GM18505 (cell line): ENCODE results near the gene TSEN54.

Source experiments
- ATAC-seq: cut with Tn5 transposase; IDR thresholded peaks from one replicate; pipeline ENCODE4 v1.9.1; 2021; ENCODE audit not compliant: unreplicated experiment
- POLR2A ChIP-seq: IDR thresholded peaks from 4 replicates; pipeline ENCODE4 v1.6.1; 2011; ENCODE audit warnings: borderline replicate concordance; ENCODE audit not compliant: insufficient read depth, insufficient read length; ENCODE audit errors: extremely low read depth

TSEN54 gene

GRCh38 chr17:75525806-75526554, 9.7 kb downstream of the TSEN54 start:
- TF ChIP-seq POLR2A, result no peak
- ATAC-seq, result no peak

DNA sequence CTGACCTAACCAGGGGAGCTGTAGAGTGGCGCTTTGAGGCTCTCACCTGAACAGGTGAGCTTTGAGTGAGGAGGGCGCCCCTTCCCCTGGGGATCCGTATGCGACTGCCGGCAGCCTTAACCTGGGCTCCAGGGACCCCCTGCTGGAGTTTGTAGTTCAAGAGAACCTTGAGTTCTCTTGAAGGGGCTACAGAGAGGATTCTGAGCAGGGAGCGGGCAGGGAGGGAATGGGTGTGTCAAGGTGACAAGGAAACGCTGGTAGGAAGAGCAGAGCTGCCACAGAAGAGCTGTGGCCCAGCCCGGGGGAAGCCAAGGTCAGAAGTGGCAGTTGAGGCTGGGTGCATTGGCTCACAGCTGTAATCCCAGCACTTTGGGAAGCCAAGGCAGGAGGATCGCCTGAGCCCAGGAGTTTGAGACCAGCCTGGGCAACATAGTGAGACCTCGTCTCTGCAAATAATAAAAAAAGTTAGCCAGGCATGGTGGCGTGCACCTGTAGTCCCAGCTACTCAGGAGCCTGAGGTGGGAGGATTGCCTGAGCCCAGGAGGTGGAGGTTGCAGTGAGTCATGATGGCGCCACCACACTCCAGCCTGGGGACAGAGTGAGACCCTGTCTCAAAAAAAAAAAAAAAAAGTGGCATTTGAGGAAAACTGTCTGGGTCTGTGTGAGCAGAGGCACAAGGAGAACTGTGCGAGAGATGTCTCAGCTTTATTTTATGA, 10.4 kb downstream of the TSEN54 start:
- ATAC-seq, result no peak
- TF ChIP-seq POLR2A, result no peak

DNA sequence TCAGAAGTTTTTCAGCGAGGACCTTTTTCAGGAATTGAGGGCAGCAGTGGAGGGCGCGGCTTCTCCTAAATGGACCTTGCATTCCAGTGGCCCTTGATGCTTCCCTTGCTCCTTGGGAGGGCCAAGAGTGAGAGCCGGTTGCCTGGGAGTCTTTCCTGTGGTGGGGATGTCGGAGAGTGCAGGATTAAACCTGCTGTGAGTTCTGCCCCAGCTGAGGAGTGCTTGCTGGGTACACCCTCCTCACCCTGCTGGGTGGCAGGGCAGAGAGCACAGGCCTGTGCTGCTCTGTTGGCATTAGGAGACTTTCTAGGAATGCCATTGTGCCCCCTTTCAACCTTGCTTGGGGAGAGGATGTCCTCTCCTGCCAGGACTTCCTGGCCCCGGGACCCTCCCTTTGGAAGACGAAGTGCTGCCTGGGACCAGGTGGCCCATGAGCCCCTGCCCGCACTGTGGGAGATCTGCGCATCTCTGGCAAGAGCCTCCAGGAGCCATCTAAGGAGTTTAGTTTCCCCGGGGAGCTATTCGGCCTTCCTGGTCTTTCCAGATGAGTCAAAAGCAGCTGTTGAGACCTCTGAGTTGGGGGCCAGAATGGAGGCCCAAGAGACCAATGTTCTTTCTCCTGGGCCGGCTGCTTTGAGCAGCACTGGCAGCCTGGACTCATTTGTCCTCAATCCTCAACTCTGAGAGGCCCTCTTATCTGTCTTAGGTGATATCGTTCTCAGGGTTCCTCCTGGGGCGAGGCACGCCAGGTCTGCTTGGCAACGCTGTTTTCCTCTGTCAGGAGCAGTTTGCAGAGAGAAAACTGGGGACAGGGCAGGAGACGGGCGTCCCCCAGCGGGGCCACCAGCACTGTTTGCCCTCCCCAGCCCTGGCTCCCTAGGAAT, 14.8 kb downstream of the TSEN54 start:
- no peak for TF ChIP-seq POLR2A
- ATAC-seq, result no peak

DNA sequence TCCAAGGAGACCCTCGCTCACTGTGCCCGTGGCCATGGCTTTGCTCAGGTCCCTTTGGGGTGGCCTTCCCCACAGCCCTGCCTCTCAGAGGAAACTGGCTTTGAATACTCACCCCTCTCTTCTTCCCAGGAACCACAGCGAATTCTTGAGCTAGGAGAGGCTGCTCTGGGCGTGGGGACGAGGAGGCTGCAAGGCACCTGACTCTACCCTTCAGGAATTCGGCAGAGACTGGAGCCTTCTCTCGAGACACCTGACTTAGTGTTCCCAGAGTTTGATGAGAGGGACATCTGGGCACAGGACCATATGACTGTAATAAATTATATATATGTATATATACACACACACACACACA, 15.4 kb downstream of the TSEN54 start:
- TF ChIP-seq POLR2A, result no peak
- no peak for ATAC-seq

DNA sequence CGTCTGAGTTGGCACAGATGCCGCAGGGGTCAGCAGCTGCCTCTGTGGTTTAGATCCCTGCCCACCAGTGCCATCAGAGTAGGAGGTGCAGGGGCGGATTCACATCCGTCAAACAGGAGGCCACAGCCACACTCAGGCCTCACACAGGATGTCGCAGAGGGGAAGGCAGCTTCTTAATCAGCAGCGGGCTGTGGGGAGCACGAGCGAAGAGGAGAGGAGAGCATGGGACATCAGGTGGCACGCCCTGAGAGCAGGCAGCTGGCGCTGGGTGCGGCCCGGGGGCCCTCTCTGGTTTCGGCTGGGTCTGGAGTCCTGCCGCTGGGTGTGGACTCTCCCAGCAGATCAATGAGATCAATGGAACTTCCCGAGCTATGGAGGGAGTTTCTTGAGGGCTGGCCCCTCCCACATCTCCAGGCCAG, 18.8 kb downstream of the TSEN54 start:
- ATAC-seq, result no peak
- no peak for TF ChIP-seq POLR2A

DNA sequence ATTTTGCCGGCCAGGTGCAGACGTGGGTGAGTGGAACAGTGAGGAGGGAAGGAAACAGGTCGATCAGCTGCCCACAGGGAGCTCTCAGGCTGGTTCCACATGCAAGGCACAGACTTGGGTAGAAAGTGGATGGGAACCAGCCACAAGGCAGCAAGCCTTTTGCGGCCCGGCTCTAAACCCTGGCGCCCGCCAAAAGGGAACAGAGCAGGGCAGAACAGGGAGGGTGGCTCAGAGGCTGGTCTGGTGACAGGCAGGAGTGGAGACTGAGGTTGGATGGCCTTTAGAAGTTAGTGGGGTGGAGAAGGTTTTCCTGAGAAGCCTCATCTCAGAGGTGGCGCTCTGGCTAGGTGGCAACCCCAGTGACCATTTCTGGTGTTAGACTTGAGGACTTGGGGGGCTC, 19.5 kb downstream of the TSEN54 start:
- ATAC-seq, result no peak
- no peak for TF ChIP-seq POLR2A

GRCh38 chr17:75536366-75536765, 20.0 kb downstream of the TSEN54 start:
- no peak for ATAC-seq
- no peak for TF ChIP-seq POLR2A

DNA sequence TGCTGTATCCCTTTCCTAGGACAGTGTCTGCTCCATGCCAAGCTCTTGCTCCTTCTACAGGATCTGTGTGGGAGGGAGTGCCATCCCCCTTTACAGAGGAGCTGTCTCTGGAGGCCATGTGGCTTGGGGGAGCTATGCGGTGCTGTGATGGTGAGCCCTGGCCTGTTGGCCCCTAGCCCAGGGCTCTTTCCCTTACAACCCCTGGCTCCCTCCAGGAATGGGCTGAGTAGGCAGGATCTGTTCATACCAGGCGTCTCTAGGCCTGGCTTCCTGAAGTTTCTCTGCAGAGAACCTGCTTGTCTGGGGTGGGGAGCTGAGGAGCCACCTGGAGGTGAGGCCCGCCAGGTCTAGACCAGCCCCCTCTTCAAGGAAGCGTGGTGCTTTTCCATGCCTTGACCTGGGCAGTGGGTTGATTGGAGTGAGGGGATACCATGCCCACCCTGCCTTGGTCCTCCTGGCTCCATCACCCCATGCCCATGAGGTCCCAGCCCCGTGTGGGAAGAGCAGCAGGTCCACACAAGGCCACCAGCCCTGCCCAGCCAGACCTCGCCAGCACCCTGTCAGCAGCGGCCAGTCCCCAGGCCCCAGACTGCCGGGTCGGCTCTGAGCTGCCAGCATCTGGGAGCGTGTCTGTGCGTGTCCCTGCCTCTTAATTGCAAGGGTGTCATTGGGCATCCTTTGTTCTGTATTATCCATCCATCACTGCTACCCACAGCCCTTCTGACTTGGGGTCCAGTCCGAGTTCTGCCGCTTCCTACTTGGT, 23.8 kb downstream of the TSEN54 start:
- ATAC-seq, result no peak
- no peak for TF ChIP-seq POLR2A

- ATAC-seq, result no peak
- TF ChIP-seq POLR2A, result no peak
These were observed 24.7 kb downstream of the TSEN54 start for GRCh38 chr17:75540923-75541503.

- no peak for TF ChIP-seq POLR2A
- ATAC-seq, result no peak
These were observed 25.9 kb downstream of the TSEN54 start for GRCh38 chr17:75542229-75542628.

GRCh38 chr17:75542728-75543336, 26.5 kb downstream of the TSEN54 start:
- ATAC-seq, result no peak

DNA sequence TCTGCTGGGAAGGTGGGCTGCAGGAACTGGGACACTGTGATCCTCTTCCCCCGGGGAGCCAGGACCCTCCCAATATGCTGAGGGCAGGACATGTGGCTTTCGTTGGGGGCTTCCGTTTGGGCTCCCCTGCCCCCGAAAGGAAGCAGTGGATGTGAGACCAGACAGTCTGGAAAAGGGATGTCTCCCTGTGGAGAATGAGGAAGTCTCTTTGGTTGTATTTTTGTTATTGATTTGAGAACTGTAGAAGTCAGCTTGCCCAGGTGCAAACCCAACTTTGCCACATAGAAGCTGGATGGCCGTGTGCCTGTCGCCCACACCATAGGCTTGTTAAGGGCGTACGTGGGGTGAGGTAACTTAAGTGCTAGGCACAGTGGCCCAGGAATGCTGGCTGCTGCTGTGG, 27.9 kb downstream of the TSEN54 start:
- no peak for TF ChIP-seq POLR2A
- ATAC-seq, result no peak

More at GRCh38 chr17:75542728-75543336, 26.5 kb downstream of the TSEN54 start:
- no peak for TF ChIP-seq POLR2A
